Activated CD4-positive, alpha-beta T cell treated with anti-CD3 and anti-CD28 coated beads, Interleukin-2, amount 50 U/mL, for 1 hour (primary cell): ENCODE results near the gene TRAPPC3.
"Not testable (repeated sequence)": the region's sequence is repeated elsewhere in the genome, so short reads cannot be mapped to it uniquely, and the experiment has no call there.

Source experiments
- DNase-seq: peaks from one replicate; pipeline ENCODE4 v3.0.0-alpha.2; 2020

The TRAPPC3 gene

GRCh38 chr1:36149237-36149972, at the start of gene TRAPPC3:
TRAPPC3 (minus strand) TSS chr1:36149486; CDS start chr1:36149378, 108 bp downstream.
- DNase-seq: peak; percentile 100

- no peak for DNase-seq
Measured at GRCh38 chr1:36198641-36199040, 49.4 kb upstream of the TRAPPC3 start.

- DNase-seq: not testable (repeated sequence)
Measured at GRCh38 chr1:36196805-36197204, 47.5 kb upstream of the TRAPPC3 start.

GRCh38 chr1:36187800-36188593, 38.7 kb upstream of the TRAPPC3 start:
- DNase-seq: peak; percentile 77

GRCh38 chr1:36183309-36183856, 34.1 kb upstream of the TRAPPC3 start:
- DNase-seq: no peak

GRCh38 chr1:36182734-36183133, 33.4 kb upstream of the TRAPPC3 start:
- no peak for DNase-seq

GRCh38 chr1:36179220-36179600, 29.9 kb upstream of the TRAPPC3 start:
- no peak for DNase-seq

- DNase-seq: no peak
Measured at GRCh38 chr1:36178471-36179219, 29.4 kb upstream of the TRAPPC3 start.

- DNase-seq: no peak
Measured at GRCh38 chr1:36177589-36178431, 28.5 kb upstream of the TRAPPC3 start.

GRCh38 chr1:36176106-36176949, 27.0 kb upstream of the TRAPPC3 start:
- no peak for DNase-seq

GRCh38 chr1:36175137-36176095, 26.1 kb upstream of the TRAPPC3 start:
- DNase-seq: no peak

- no peak for DNase-seq
Measured at GRCh38 chr1:36174713-36175112, 25.4 kb upstream of the TRAPPC3 start.

GRCh38 chr1:36172983-36173382, 23.7 kb upstream of the TRAPPC3 start:
- DNase-seq: no peak

GRCh38 chr1:36172017-36172747, 22.9 kb upstream of the TRAPPC3 start:
- no peak for DNase-seq

- no peak for DNase-seq
Measured at GRCh38 chr1:36170643-36171412, 21.5 kb upstream of the TRAPPC3 start.

GRCh38 chr1:36168514-36168913, 19.2 kb upstream of the TRAPPC3 start:
- DNase-seq: no peak

- DNase-seq: no peak
Measured at GRCh38 chr1:36166938-36167905, 17.9 kb upstream of the TRAPPC3 start.
